H1 (cell line): ENCODE data around the gene FMO4. TPM values are rescaled to one million over a fixed set of nuclear protein-coding genes. Genes with fewer than 3 reads are reported as not detected.
"Not testable (repeated sequence)": the region's sequence is repeated elsewhere in the genome, so short reads cannot be mapped to it uniquely, and the experiment has no call there.

ENCODE experiments used
- CTCF ChIA-PET: fragments of 300-600 bp; sonication (Branson Sonifier 250); formaldehyde crosslinking; loops from one replicate; lab custom pipeline; 2021; ENCODE audit not compliant: partially characterized antibody; lab: Charles Lee
- POLR2A ChIA-PET: fragments of 300-600 bp; sonication (Branson Sonifier 250); formaldehyde crosslinking; loops from one replicate; lab custom pipeline; 2021; ENCODE audit warnings: inconsistent platforms; ENCODE audit not compliant: partially characterized antibody; lab: Charles Lee
- DNase-seq, 2 experiments: peaks; one replicate each; pipeline versions ENCODE4 v3.0.0 to v3.0.0-alpha.2; 2010 to 2022; ENCODE audit warnings: low spot score in 2 of 2, low read depth in 1 of 2, mixed read lengths in 1 of 2
- FAIRE-seq: peaks from 2 replicates; lab custom pipeline; 2011; peaks lifted over from hg19 to GRCh38; lab: Jason Lieb, UNC
- H2AFZ ChIP-seq: 2 replicates; pipeline ENCODE4 v1.8.1; 2012; ENCODE audit warnings: low read length, inconsistent platforms
- H2AK5ac ChIP-seq: 2 replicates; pipeline ENCODE4 v1.6.1; 2013; ENCODE audit warnings: low read depth, low read length
- H2BK120ac ChIP-seq: replicated peaks from 2 replicates; pipeline ENCODE3; 2013; ENCODE audit warnings: low read depth, low read length, inconsistent platforms
- H2BK12ac ChIP-seq: 2 replicates; pipeline ENCODE4 v1.6.1; 2013; ENCODE audit warnings: low read depth, low read length
- H2BK15ac ChIP-seq: 2 replicates; pipeline ENCODE4 v1.6.1; 2013; ENCODE audit warnings: low read length
- H2BK20ac ChIP-seq: 2 replicates; pipeline ENCODE4 v1.6.1; 2013; ENCODE audit warnings: low read length
- H2BK5ac ChIP-seq: 2 replicates; pipeline ENCODE4 v1.6.1; 2013; ENCODE audit warnings: low read depth, low read length
- H3K14ac ChIP-seq: 2 replicates; pipeline ENCODE4 v1.6.1; 2013; ENCODE audit warnings: inconsistent platforms; ENCODE audit not compliant: insufficient read length
- H3K18ac ChIP-seq: 2 replicates; pipeline ENCODE4 v1.6.1; 2013; ENCODE audit warnings: low read length; ENCODE audit errors: extremely low read depth
- H3K23ac ChIP-seq: 2 replicates; pipeline ENCODE4 v1.6.1; 2013; ENCODE audit warnings: inconsistent platforms; ENCODE audit not compliant: insufficient read length
- H3K23me2 ChIP-seq: 2 replicates; pipeline ENCODE4 v1.6.1; 2013; ENCODE audit warnings: low read depth, low read length
- H3K27ac ChIP-seq: 2 replicates; pipeline ENCODE4 v1.6.1; 2011; ENCODE audit warnings: low read depth, low read length, inconsistent platforms
- H3K27me3 ChIP-seq, 4 experiments: replicated peaks in 1 of 4; 1 replicate in 1 of 4; 2 replicates in 3 of 4; pipeline versions ENCODE4 v1.6.1 to v1.8.1; 2011 to 2013; ENCODE audit warnings: low read length in 3 of 4, mild to moderate bottlenecking in 3 of 4, inconsistent platforms in 2 of 4, mixed read lengths in 2 of 4, moderate library complexity in 1 of 4; ENCODE audit not compliant: control insufficient read depth in 3 of 4, insufficient read depth in 3 of 4; ENCODE audit errors: extremely low read depth in 1 of 4
- H3K36me3 ChIP-seq, 4 experiments: 2 replicates each; pipeline versions ENCODE4 v1.6.1 to v1.8.1; 2011 to 2013; ENCODE audit warnings: mild to moderate bottlenecking in 4 of 4, low read length in 3 of 4, moderate library complexity in 2 of 4, control low read depth in 1 of 4, inconsistent platforms in 1 of 4; ENCODE audit not compliant: insufficient read depth in 4 of 4, control insufficient read depth in 2 of 4
- H3K4ac ChIP-seq: replicated peaks from 2 replicates; pipeline ENCODE3; 2013; ENCODE audit warnings: low read length, low read depth, mixed read lengths, inconsistent platforms; ENCODE audit not compliant: insufficient read length
- H3K4me1 ChIP-seq, 4 experiments: replicated peaks in 1 of 4; 1 replicate in 1 of 4; 2 replicates in 3 of 4; pipeline versions ENCODE4 v1.6.1 to v1.8.1; 2011 to 2013; ENCODE audit warnings: low read length in 3 of 4, inconsistent platforms in 2 of 4, mixed read lengths in 1 of 4; ENCODE audit not compliant: insufficient read depth in 4 of 4, control insufficient read depth in 3 of 4
- H3K4me2 ChIP-seq, 2 experiments: 2 replicates each; pipeline versions ENCODE4 v1.6.1 to v1.8.1; 2011 to 2013; ENCODE audit warnings: low read depth in 2 of 2, low read length in 2 of 2, control low read depth in 1 of 2, inconsistent platforms in 1 of 2, mild to moderate bottlenecking in 1 of 2; ENCODE audit not compliant: insufficient read depth in 1 of 2
- H3K4me3 ChIP-seq, 4 experiments: fragments of 200-600, 300-600 bp in 1 of 4; sonication (generic), shearing (Covaris generic), sonication (Bioruptor Twin) in 1 of 4; 2 replicates each; pipeline versions ENCODE4 v1.5.1 to v1.8.1; 2011 to 2016; ENCODE audit warnings: low read length in 4 of 4, low read depth in 3 of 4, control low read depth in 2 of 4, inconsistent platforms in 2 of 4, mild to moderate bottlenecking in 2 of 4, mixed read lengths in 1 of 4, moderate library complexity in 1 of 4; ENCODE audit not compliant: insufficient read depth in 2 of 4; ENCODE audit errors: extremely low read depth in 1 of 4
- H3K56ac ChIP-seq: replicated peaks from 2 replicates; pipeline ENCODE3; 2013; ENCODE audit warnings: low read depth, mild to moderate bottlenecking, mixed read lengths, low read length, inconsistent platforms; ENCODE audit not compliant: insufficient read length
- H3K79me1 ChIP-seq: 2 replicates; pipeline ENCODE4 v1.6.1; 2013; ENCODE audit warnings: low read depth, low read length, control low read depth
- H3K79me2 ChIP-seq, 2 experiments: 2 replicates each; pipeline versions ENCODE4 v1.6.1 to v1.8.1; 2012 to 2013; ENCODE audit warnings: low read length in 2 of 2, mild to moderate bottlenecking in 2 of 2, inconsistent platforms in 1 of 2; ENCODE audit not compliant: insufficient read depth in 2 of 2, control insufficient read depth in 1 of 2
- H3K9ac ChIP-seq, 4 experiments: replicated peaks in 1 of 4; 1 replicate in 1 of 4; 2 replicates in 3 of 4; pipeline versions ENCODE4 v1.6.1 to v1.8.1; 2011 to 2013; ENCODE audit warnings: low read depth in 3 of 4, low read length in 3 of 4, control low read depth in 2 of 4, mild to moderate bottlenecking in 2 of 4, moderate library complexity in 2 of 4, inconsistent platforms in 1 of 4; ENCODE audit errors: extremely low read depth in 1 of 4
- H3K9me3 ChIP-seq, 2 experiments: 2 replicates each; pipeline versions ENCODE4 v1.6.1 to v1.8.1; 2012 to 2013; ENCODE audit warnings: mild to moderate bottlenecking in 2 of 2, moderate library complexity in 2 of 2, control low read depth in 1 of 2, inconsistent platforms in 1 of 2, low read depth in 1 of 2, low read length in 1 of 2, mixed read lengths in 1 of 2; ENCODE audit not compliant: insufficient read depth in 2 of 2
- H4K20me1 ChIP-seq, 2 experiments: replicated peaks in 1 of 2; 2 replicates each; pipeline versions ENCODE3 to v1.8.1; 2011 to 2013; ENCODE audit warnings: inconsistent platforms in 2 of 2, low read length in 2 of 2, mild to moderate bottlenecking in 1 of 2; ENCODE audit not compliant: insufficient read depth in 2 of 2, control insufficient read depth in 1 of 2
- H4K5ac ChIP-seq: 2 replicates; pipeline ENCODE4 v1.6.1; 2013; ENCODE audit warnings: low read length, low read depth, mixed read lengths, inconsistent platforms; ENCODE audit not compliant: insufficient read length
- H4K8ac ChIP-seq: 2 replicates; pipeline ENCODE4 v1.8.0; 2013; ENCODE audit warnings: mild to moderate bottlenecking, moderate library complexity, low read length, inconsistent platforms; ENCODE audit not compliant: insufficient read depth; ENCODE audit errors: extremely low read depth
- H4K91ac ChIP-seq: replicated peaks from 2 replicates; pipeline ENCODE3; 2013; ENCODE audit warnings: low read length, mixed read lengths, inconsistent platforms; ENCODE audit not compliant: insufficient read length
- SAP30 ChIP-seq: fragments of 300-600 bp; sonication (generic); IDR thresholded peaks from 2 replicates; pipeline ENCODE4 v1.7.1; 2012; ENCODE audit warnings: low read length, moderate library complexity, mild to moderate bottlenecking, inconsistent platforms; ENCODE audit not compliant: insufficient read depth, insufficient replicate concordance
- SIN3A ChIP-seq, 2 experiments: IDR thresholded peaks in 1 of 2; conservative IDR thresholded peaks in 1 of 2; 2 replicates each; pipeline ENCODE4 v1.6.1; 2011 to 2012; ENCODE audit warnings: low read length in 2 of 2, improper control_type of control experiment in 1 of 2, low read depth in 1 of 2, mild to moderate bottlenecking in 1 of 2
- USF2 ChIP-seq: IDR thresholded peaks from 2 replicates; pipeline ENCODE4 v1.6.1; 2011; ENCODE audit warnings: low read length, improper control_type of control experiment
- WGBS, 2 experiments: shearing (Covaris generic) in 1 of 2; methylation state at CpG; one replicate each; pipeline versions ENCODE4 v1.1.6 to v1.1.7; 2013 to 2015; ENCODE audit warnings: low lambda C conversion rate in 2 of 2, mixed read lengths in 2 of 2, inconsistent platforms in 1 of 2, low coverage in 1 of 2, missing lambda C conversion rate in 1 of 2; ENCODE audit not compliant: insufficient replicate concordance in 2 of 2, insufficient coverage in 1 of 2, insufficient read length in 1 of 2; ENCODE audit errors: extremely low coverage in 1 of 2, missing lambda C conversion rate in 1 of 2; 5-methylcytosine and 5-hydroxymethylcytosine counted together
- polyA plus RNA-seq, 7 experiments: library from polyadenylated mRNA; depleted of rRNA in 3 of 7; stranded (reverse) in 5 of 7; unstranded in 2 of 7; fragments of >200 nt in 5 of 7; fragments of 200-250 nt in 2 of 7; gene quantifications; 1 replicate in 5 of 7; 2 replicates in 1 of 7; 4 replicates in 1 of 7; pipeline versions ENCODE4 v1.2.1 to v1.2.3, GENCODE V29; 2011 to 2013; ENCODE audit warnings: missing spikeins in 2 of 7, mixed read lengths in 2 of 7
- total RNA-seq: library from RNA; stranded (reverse); fragmentation: NEBNext Ultra II Directional; extraction: Animal tissue kit (Norgen Biotek cat#: 25700); gene quantifications from 2 replicates; pipeline ENCODE4 v1.2.1, GENCODE V29; 2021

The FMO4 gene
- total and polyA plus RNA-seq, 2 of the 8 experiments (the other 6 are each of a cell fraction or from before 2014, with no cell fraction given) = 1.5 to 2.3 TPM

GRCh38 chr1:171372418-171373084 lies 58.6 kb downstream of the FMO4 start (continued):
- no peak for TF ChIP-seq USF2
- no peak for TF ChIP-seq SAP30
- TF ChIP-seq SIN3A (conservative IDR thresholded peaks at IDR 0.05 in 1 of 2, IDR thresholded peaks at IDR 0.05 in 1 of 2; ENCODE audit: low read depth in 1 of 2, low read length in 2 of 2) = no peak

- not testable (repeated sequence) for H3K4me2 ChIP-seq, H3K9me3 ChIP-seq, H3K36me3 ChIP-seq, FAIRE-seq, H2AK5ac ChIP-seq, H3K23me2 ChIP-seq, H3K56ac ChIP-seq, H2BK12ac ChIP-seq, H3K79me1 ChIP-seq, H3K4ac ChIP-seq, H3K9ac ChIP-seq, H2BK5ac ChIP-seq, H3K27me3 ChIP-seq, H2BK20ac ChIP-seq, H3K23ac ChIP-seq, H3K14ac ChIP-seq, H2BK15ac ChIP-seq, H4K91ac ChIP-seq, H3K27ac ChIP-seq, H4K20me1 ChIP-seq, H3K79me2 ChIP-seq, H3K18ac ChIP-seq, H3K4me1 ChIP-seq, H2BK120ac ChIP-seq
- peak overlapping the region; percentile 72 for H4K5ac ChIP-seq
- ChIA-PET POLR2A (interaction anchor here (1.6 kb wide), 1 partner anchor 8 kb away, joined by 3 read pairs; no protein-coding TSS in a partner anchor), CTCF (interaction anchor here (1.3 kb wide), 1 partner anchor 14 kb away, joined by 5 read pairs; no protein-coding TSS in a partner anchor)
- WGBS, 2 experiments = 59% methylated on average over 15 of the region's 32 CpGs; no CpG with 5 or more reads in 1 of the 2 experiments
- peak overlapping the region; percentile 35; the same call in 1 of the 2 replicates for H4K8ac ChIP-seq
- H3K4me3 ChIP-seq = peak overlapping the region in 1 of 4 experiments; percentile 41; a peak in 1 of 8 replicates
- peak in 1 of 2 experiments; percentile 61 for DNase-seq
- H2AFZ ChIP-seq = 0 out of 2 replicates have a peak overlapping the region, but pooled peaks have one; percentile 24
Observed at GRCh38 chr1:171373357-171374122, 59.6 kb downstream of the FMO4 start.
